GM12878 (cell line): ENCODE data around the gene SARDH. TPM values are rescaled to one million over a fixed set of nuclear protein-coding genes. Genes with fewer than 3 reads are reported as not detected.

Experiments used
- ETV6 ChIP-seq, 2 experiments: fragments of 450-650 bp in 1 of 2; IDR thresholded peaks in 1 of 2; conservative IDR thresholded peaks in 1 of 2; 2 replicates each; pipeline ENCODE4 v1.6.1; 2014; ENCODE audit warnings: antibody characterized with exemption in 1 of 2, borderline replicate concordance in 1 of 2, low read depth in 1 of 2, mild to moderate bottlenecking in 1 of 2, moderate library complexity in 1 of 2
- IRF3 ChIP-seq: fragments of 450-650 bp; IDR thresholded peaks from 2 replicates; pipeline ENCODE4 v1.6.1; 2014; ENCODE audit warnings: mild to moderate bottlenecking
- MYC ChIP-seq: IDR thresholded peaks from 2 replicates; pipeline ENCODE4 v1.6.1; 2011; ENCODE audit warnings: mild to moderate bottlenecking, low read length, moderate library complexity, inconsistent platforms; ENCODE audit not compliant: insufficient read depth, insufficient replicate concordance, insufficient read length, severe bottlenecking
- POU2F2 ChIP-seq: IDR thresholded peaks from 3 replicates; pipeline ENCODE4 v1.6.1; 2011; ENCODE audit warnings: low read depth, mild to moderate bottlenecking, low read length, borderline replicate concordance
- RELA ChIP-seq: fragments of 450-650 bp; IDR thresholded peaks from 2 replicates; pipeline ENCODE4 v1.8.0; 2014; ENCODE audit warnings: borderline replicate concordance; ENCODE audit not compliant: partially characterized antibody
- ZBTB40 ChIP-seq: fragments of 450-650 bp; IDR thresholded peaks from 2 replicates; pipeline ENCODE4 v1.6.1; 2016; ENCODE audit warnings: mild to moderate bottlenecking, moderate library complexity, borderline replicate concordance
- ZNF274 ChIP-seq: IDR thresholded peaks from one replicate; pipeline ENCODE4 v1.8.0; 2011; ENCODE audit not compliant: insufficient read length, insufficient read depth
- polyA plus RNA-seq, 11 experiments: library from polyadenylated mRNA; depleted of rRNA in 4 of 11; unstranded in 6 of 11; stranded (reverse) in 5 of 11; fragments of >200 nt; fragmentation: Nextera tagmentation in 4 of 11; fragmentation: Illumina TruSeq in 1 of 11; extraction: Ambion mirVana in 4 of 11; extraction: Trizol in 1 of 11; gene quantifications; 1 replicate in 1 of 11; 2 replicates in 10 of 11; pipeline versions ENCODE4 v1.2.1 to v1.2.3, GENCODE V29; 2011 to 2016; ENCODE audit warnings: inconsistent platforms in 2 of 11, missing spikeins in 2 of 11, low read depth in 1 of 11
- total RNA-seq, 4 experiments: library from RNA; depleted of rRNA in 3 of 4; stranded (reverse); fragments of >200 nt in 3 of 4; fragmentation: Illumina TruSeq in 1 of 4; extraction: Trizol in 1 of 4; gene quantifications; 2 replicates each; pipeline versions ENCODE4 v1.2.1 to v1.2.3, GENCODE V29; 2013 to 2021

The SARDH gene
- total and polyA plus RNA-seq, 10 of the 15 experiments (the other 5 are each of a cell fraction or from before 2014, with no cell fraction given), result 0.03 to 0.15 (median 0.10) TPM; not detected in 6

- no peak for TF ChIP-seq ZBTB40
- TF ChIP-seq ZNF274, result no peak
- TF ChIP-seq POU2F2, result no peak
- no peak for TF ChIP-seq ETV6 (conservative IDR thresholded peaks at IDR 0.05 in 1 of 2, IDR thresholded peaks at IDR 0.05 in 1 of 2; ENCODE audit: borderline replicate concordance in 1 of 2, low read depth in 1 of 2)
- TF ChIP-seq IRF3, result no peak
- no peak for TF ChIP-seq RELA
- no peak for TF ChIP-seq MYC
These were observed 30.8 kb upstream of the SARDH start (continued) for GRCh38 chr9:133768859-133769510.
